Neural crest cell (in vitro differentiated cells): ENCODE measurements around the gene DNAJB6. TPM values are rescaled to one million over a fixed set of nuclear protein-coding genes. Genes with fewer than 3 reads are reported as not detected.

Source experiments
- DNase-seq: peaks from one replicate; pipeline ENCODE4 v3.0.0; 2021; ENCODE audit warnings: low read depth, mixed read lengths, low spot score
- H3K27ac Mint-ChIP-seq: one replicate; pipeline ENCODE4 v1.8.0; 2021; ENCODE audit warnings: mild to moderate bottlenecking, mixed read lengths; ENCODE audit not compliant: unreplicated experiment
- H3K27me3 Mint-ChIP-seq: 2 replicates; pipeline ENCODE4 v1.8.0; 2021; ENCODE audit warnings: low read depth, mild to moderate bottlenecking, mixed read lengths
- H3K36me3 Mint-ChIP-seq: 2 replicates; pipeline ENCODE4 v1.8.0; 2021; ENCODE audit warnings: low read depth, mild to moderate bottlenecking, mixed read lengths
- H3K4me1 Mint-ChIP-seq: 2 replicates; pipeline ENCODE4 v1.8.0; 2021; ENCODE audit warnings: mixed read lengths
- H3K4me3 Mint-ChIP-seq: one replicate; pipeline ENCODE4 v1.8.0; 2021; ENCODE audit warnings: mild to moderate bottlenecking, mixed read lengths
- H3K9me3 Mint-ChIP-seq: 2 replicates; pipeline ENCODE4 v1.8.0; 2021; ENCODE audit warnings: mixed read lengths
- total RNA-seq: library from RNA; stranded (reverse); gene quantifications from 2 replicates; pipeline ENCODE4 v1.2.1, GENCODE V29; 2021
- TF ChIP-seq, protein P1 (sequence below): fragments of 200-600 bp; sonication (generic); conservative IDR thresholded peaks from 2 replicates; pipeline ENCODE4 v1.5.0; 2021; ENCODE audit warnings: antibody characterized with exemption, mild to moderate bottlenecking

Gene DNAJB6
- total RNA-seq, 1 donor from 2014 or later, result 102 TPM

DNA sequence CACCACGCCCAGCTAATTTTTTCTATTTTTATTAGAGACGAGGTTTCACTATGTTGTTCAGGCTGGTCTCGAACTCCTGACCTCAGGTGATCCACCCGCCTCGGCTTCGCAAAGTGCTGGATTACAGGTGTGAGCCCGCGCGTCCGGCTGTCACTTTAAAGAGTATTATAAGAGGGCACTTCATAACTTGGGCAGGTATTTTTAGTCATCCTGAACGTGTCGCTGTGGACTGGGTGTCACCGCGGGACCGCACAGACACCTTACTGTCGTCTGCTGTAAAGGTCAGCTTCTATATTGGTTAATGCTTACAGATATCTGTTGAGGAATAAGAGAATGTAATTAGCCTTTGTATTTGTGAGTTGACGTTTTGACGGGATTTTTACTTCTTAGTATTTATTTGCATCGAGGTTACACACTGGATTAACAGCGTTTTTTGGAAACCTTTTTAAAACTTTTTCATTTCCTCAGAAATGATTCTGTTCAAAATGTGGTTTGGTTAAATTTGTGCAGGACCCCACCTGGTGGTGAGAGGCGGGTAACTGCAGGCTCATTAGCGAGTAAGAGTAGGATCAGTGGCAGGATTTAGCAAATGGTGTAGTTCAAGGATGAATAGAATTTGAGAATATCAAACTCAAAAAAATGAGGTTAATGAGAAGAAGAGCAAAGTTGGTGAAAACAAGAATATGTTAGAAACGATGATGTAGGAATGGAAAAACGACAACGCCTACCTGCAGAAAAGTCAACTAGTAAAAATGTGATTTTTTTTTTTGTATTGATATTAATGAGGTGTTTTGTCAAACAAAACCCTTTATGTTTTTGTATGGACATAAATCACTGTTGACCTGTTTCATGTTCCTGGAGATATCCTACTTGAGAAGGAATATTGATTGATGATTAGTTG lies 3.2 kb downstream of the DNAJB6 start:
- no peak overlapping the region for H3K27ac Mint-ChIP-seq
- H3K9me3 Mint-ChIP-seq, result no peaks in the 10 kb centered on the region
- peaks cover 6% of the 10 kb centered on the region for H3K27me3 Mint-ChIP-seq
- DNase-seq, result peak; percentile 70
- peak overlapping the region; percentile 78 for H3K4me3 Mint-ChIP-seq
- TF ChIP-seq, protein P1, sequence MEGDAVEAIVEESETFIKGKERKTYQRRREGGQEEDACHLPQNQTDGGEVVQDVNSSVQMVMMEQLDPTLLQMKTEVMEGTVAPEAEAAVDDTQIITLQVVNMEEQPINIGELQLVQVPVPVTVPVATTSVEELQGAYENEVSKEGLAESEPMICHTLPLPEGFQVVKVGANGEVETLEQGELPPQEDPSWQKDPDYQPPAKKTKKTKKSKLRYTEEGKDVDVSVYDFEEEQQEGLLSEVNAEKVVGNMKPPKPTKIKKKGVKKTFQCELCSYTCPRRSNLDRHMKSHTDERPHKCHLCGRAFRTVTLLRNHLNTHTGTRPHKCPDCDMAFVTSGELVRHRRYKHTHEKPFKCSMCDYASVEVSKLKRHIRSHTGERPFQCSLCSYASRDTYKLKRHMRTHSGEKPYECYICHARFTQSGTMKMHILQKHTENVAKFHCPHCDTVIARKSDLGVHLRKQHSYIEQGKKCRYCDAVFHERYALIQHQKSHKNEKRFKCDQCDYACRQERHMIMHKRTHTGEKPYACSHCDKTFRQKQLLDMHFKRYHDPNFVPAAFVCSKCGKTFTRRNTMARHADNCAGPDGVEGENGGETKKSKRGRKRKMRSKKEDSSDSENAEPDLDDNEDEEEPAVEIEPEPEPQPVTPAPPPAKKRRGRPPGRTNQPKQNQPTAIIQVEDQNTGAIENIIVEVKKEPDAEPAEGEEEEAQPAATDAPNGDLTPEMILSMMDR, result peak; percentile 87
- H3K36me3 Mint-ChIP-seq, result no peaks in the 10 kb centered on the region
- H3K4me1 Mint-ChIP-seq, result peaks cover 22% of the 10 kb centered on the region

- Mint-ChIP-seq H3K36me3 (peaks cover 3% of the 10 kb centered on the region), H3K27me3 (no peaks in the 10 kb centered on the region), H3K9me3 (no peaks in the 10 kb centered on the region), H3K4me1 (peaks cover 21% of the 10 kb centered on the region), H3K27ac (no peak overlapping the region), H3K4me3 (no peak overlapping the region)
- DNase-seq, result no peak
- TF ChIP-seq, protein P1, result no peak
Measured at GRCh38 chr7:157347217-157347904, 10.6 kb downstream of the DNAJB6 start.

GRCh38 chr7:157348548-157348947 lies 11.7 kb downstream of the DNAJB6 start:
- Mint-ChIP-seq H3K4me1 (peaks cover 26% of the 10 kb centered on the region), H3K4me3 (no peak overlapping the region), H3K36me3 (peaks cover 3% of the 10 kb centered on the region), H3K27me3 (no peaks in the 10 kb centered on the region), H3K9me3 (no peaks in the 10 kb centered on the region), H3K27ac (no peak overlapping the region)
- TF ChIP-seq, protein P1, result no peak
- no peak for DNase-seq

DNA sequence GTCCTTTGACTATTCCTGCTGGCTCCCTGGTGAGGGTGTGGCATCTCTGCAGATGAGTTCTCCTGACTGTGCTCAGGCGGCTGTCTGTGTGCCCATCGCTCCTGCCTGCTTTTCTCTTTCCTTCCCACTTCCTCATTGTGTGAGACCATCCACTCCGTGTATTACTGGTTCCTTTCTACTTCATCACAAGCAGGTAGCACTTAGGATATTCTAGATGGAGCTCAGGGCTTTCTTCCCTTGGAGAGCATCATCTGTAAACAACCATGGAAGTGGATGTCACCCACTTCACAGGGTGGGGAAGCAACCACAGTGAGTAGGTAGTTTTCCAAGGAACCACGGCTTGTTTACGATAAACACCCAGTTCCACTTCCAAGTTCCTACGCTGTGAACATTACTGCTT lies 15.7 kb downstream of the DNAJB6 start:
- H3K4me3 Mint-ChIP-seq, result no peak overlapping the region
- no peak for DNase-seq
- no peak overlapping the region for H3K27ac Mint-ChIP-seq
- no peaks in the 10 kb centered on the region for H3K27me3 Mint-ChIP-seq
- peaks cover 3% of the 10 kb centered on the region for H3K9me3 Mint-ChIP-seq
- H3K36me3 Mint-ChIP-seq, result peaks cover 6% of the 10 kb centered on the region
- H3K4me1 Mint-ChIP-seq, result peaks cover 39% of the 10 kb centered on the region
- TF ChIP-seq, protein P1, result no peak

DNA sequence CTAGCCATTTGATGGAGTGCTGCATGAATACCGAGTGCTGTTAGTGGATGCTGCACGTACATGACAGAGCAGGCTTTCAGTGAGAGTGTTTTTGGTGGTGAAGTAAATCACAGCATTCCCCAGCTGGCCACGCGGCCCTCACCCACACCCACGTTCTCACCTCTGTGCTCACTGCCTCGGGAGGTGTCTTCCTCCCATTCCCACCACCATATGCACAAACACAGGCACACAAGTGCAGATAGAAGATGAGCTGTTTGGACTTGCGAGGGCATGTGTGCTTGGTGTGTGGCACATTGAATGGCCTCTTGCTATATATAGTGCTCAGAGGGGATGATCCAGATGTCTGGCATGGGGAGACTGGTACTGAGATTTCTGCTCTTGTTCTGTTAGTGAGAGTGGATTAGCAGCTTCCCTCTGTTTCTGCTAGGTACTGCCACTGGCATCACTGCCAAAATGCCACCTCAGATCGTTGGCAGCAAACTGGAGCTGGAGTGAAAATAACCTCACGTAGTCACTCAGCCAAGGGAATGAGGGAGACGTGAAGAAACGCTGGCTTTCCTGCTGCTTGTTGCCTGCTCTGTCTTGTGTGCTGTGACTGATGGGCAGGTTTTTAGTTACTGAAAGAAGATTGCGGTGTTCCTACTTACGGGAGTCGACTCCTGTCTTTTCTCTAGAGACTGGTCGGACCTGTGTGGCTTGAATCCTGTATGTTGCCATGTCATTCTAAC lies 19.1 kb downstream of the DNAJB6 start:
- no peaks in the 10 kb centered on the region for H3K27me3 Mint-ChIP-seq

More for the DNA sequence above, 19.1 kb downstream of the DNAJB6 start:
- TF ChIP-seq, protein P1, result no peak
- Mint-ChIP-seq H3K4me1 (peaks cover 43% of the 10 kb centered on the region), H3K4me3 (no peak overlapping the region), H3K36me3 (peaks cover 14% of the 10 kb centered on the region), H3K9me3 (peaks cover 3% of the 10 kb centered on the region), H3K27ac (no peak overlapping the region)
- DNase-seq, result no peak
